HFF-Myc (cell line): Measurements from ENCODE around the gene PCDHB1.

ENCODE experiments used
- DNase-seq: peaks from one replicate; pipeline ENCODE4 v3.0.0-alpha.2; 2011; ENCODE audit warnings: low read depth; ENCODE audit errors: extremely low read depth
- H3K4me3 ChIP-seq: replicated peaks from 2 replicates; pipeline ENCODE4 v1.5.1; 2011; ENCODE audit warnings: low read depth, mild to moderate bottlenecking, control low read depth, low read length
- CTCF ChIP-seq: IDR thresholded peaks from 2 replicates; pipeline ENCODE4 v1.5.1; 2012; ENCODE audit warnings: mild to moderate bottlenecking, low read depth, low read length, control low read depth; ENCODE audit errors: missing control alignments

Gene PCDHB1

GRCh38 chr5:141050622-141051520 lies at the start of gene PCDHB1:
TSS of gene PCDHB1 (plus strand) at chr5:141051374. CDS start at chr5:141051471, 97 bp downstream.
- H3K4me3 ChIP-seq: no peak within 1 kb of the TSS
- DNase-seq: no peak
- no peak for TF ChIP-seq CTCF

GRCh38 chr5:141001446-141001843 lies 49.7 kb upstream of the PCDHB1 start:
- H3K4me3 ChIP-seq: no peak overlapping the region
- TF ChIP-seq CTCF: no peak
- no peak for DNase-seq

DNA sequence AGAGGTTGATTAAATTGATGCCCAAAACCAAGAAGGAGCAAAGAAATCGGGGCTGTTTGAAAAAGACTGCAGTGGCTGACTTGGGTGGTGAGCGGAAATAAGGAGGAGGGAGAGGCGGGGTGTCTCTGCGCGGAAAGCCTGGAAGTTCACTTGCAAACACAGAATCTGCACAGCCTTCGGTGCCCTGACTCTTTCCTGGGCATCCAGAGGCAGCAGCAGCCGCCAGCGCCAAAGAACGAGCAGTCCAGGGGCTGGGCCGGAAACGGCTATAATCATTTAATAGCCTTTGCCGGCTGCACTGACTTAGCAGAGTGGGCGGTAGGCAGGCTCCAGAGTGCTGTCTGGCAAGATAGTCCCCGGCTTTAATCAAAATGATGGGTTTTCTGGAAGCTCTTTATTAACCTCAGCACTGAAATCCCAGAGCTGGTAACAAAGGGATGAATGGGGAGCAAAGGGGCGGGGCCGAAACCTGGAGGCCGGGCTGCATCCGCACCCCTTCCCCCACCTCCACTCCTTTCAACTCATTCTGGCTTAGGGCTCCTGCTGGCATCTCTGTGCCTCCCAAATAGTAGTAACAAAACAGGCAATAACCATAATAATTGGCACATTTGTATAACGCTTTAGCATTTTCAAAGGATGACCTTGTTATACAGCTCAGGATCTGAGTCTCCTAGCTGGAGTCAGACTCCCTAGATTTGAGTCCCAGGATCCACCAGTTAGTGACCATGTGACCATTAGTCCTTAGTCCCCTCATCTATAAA lies 49.1 kb upstream of the PCDHB1 start:
- no peak overlapping the region for H3K4me3 ChIP-seq
- TF ChIP-seq CTCF: no peak
- DNase-seq: no peak

- no peak overlapping the region for H3K4me3 ChIP-seq
- DNase-seq: no peak
- TF ChIP-seq CTCF: no peak
These were observed 48.6 kb upstream of the PCDHB1 start for GRCh38 chr5:141002605-141002965.

DNA sequence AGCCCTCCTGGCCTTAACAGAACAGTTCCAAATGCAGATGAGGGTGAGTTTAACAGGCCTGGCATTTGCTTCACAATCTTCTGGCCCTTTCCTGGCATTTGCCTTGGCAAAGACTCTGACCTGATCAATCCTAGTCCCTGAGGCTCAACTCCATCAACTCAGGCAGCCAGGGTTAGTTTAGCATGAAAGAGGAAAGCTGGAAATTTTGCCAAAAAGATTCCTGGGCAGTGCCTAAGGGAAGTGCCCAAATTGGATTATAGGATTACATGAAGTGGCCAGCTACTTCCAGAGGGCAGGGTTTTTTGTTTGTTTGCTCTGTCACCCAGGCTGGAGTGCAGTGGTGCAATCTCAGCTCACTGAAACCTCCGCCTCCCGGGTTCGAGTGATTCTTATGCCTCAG lies 48.1 kb upstream of the PCDHB1 start:
- no peak for DNase-seq
- no peak overlapping the region for H3K4me3 ChIP-seq
- no peak for TF ChIP-seq CTCF

GRCh38 chr5:141003791-141004611 lies 47.2 kb upstream of the PCDHB1 start:
- H3K4me3 ChIP-seq: no peak overlapping the region
- no peak for DNase-seq
- TF ChIP-seq CTCF: no peak
